Endothelial cell of umbilical vein (primary cell): Measurements from ENCODE around the gene CPZ. TPM values are rescaled to one million over a fixed set of nuclear protein-coding genes. Genes with fewer than 3 reads are reported as not detected.

Source experiments
- BruUV-seq: library from RNA; stranded (reverse); fragments of 400-500 nt; replicated peaks from 2 replicates; lab custom pipeline; 2021; lab: Mats Ljungman, UMichigan
- CTCF ChIA-PET: fragments of 300-600, 350-600 bp; sonication (Branson Sonifier 250); formaldehyde crosslinking; loops from one replicate; lab custom pipeline; 2021; ENCODE audit warnings: antibody characterized with exemption, inconsistent platforms; lab: Charles Lee
- POLR2A ChIA-PET: fragments of 300-600, 350-600 bp; sonication (Branson Sonifier 250); formaldehyde crosslinking; loops from one replicate; lab custom pipeline; 2021; ENCODE audit warnings: antibody characterized with exemption, inconsistent platforms; lab: Charles Lee
- DNase-seq: peaks from one replicate; pipeline ENCODE4 v3.0.0-alpha.2; 2011; ENCODE audit warnings: low read depth, low spot score
- FAIRE-seq: peaks from 2 replicates; lab custom pipeline; 2011; peaks lifted over from hg19 to GRCh38; lab: Jason Lieb, UNC
- H2AFZ ChIP-seq: 2 replicates; pipeline ENCODE4 v1.6.0; 2012; ENCODE audit warnings: low read depth, low read length, control low read depth, inconsistent platforms
- H3K27ac ChIP-seq: 2 replicates; pipeline ENCODE4 v1.5.1; 2011; ENCODE audit warnings: low read depth, mild to moderate bottlenecking, control low read depth, low read length, moderate library complexity; ENCODE audit not compliant: insufficient read depth
- H3K27me3 ChIP-seq, 2 experiments: 2 replicates each; pipeline versions ENCODE4 v1.6.0 to v1.6.1; 2011; ENCODE audit warnings: low read length in 2 of 2, mixed read lengths in 1 of 2; ENCODE audit not compliant: control insufficient read depth in 2 of 2, insufficient read depth in 2 of 2
- H3K36me3 ChIP-seq, 2 experiments: 2 replicates in 1 of 2; 3 replicates in 1 of 2; pipeline ENCODE4 v1.5.1; 2011; ENCODE audit warnings: low read length in 2 of 2, mild to moderate bottlenecking in 1 of 2, moderate library complexity in 1 of 2; ENCODE audit not compliant: control insufficient read depth in 2 of 2, insufficient read depth in 2 of 2; ENCODE audit errors: extremely low read depth in 1 of 2
- H3K4me1 ChIP-seq: 3 replicates; pipeline ENCODE4 v1.5.1; 2011; ENCODE audit warnings: mild to moderate bottlenecking, low read length; ENCODE audit not compliant: control insufficient read depth, insufficient read depth; ENCODE audit errors: extremely low read depth
- H3K4me2 ChIP-seq: 2 replicates; pipeline ENCODE4 v1.6.1; 2011; ENCODE audit warnings: low read length, control low read depth, mixed read lengths; ENCODE audit not compliant: insufficient read depth
- H3K4me3 ChIP-seq, 3 experiments: fragments of 200-600 bp in 1 of 3; sonication (generic), shearing (Covaris generic) in 1 of 3; replicated peaks in 1 of 3; 2 replicates each; pipeline ENCODE4 v1.5.1; 2011 to 2016; ENCODE audit warnings: control low read depth in 3 of 3, low read length in 3 of 3, mild to moderate bottlenecking in 2 of 3, inconsistent platforms in 1 of 3, low read depth in 1 of 3, moderate library complexity in 1 of 3; ENCODE audit not compliant: insufficient read depth in 1 of 3
- H3K79me2 ChIP-seq: 2 replicates; pipeline ENCODE4 v1.6.0; 2012; ENCODE audit warnings: low read length, inconsistent platforms; ENCODE audit not compliant: control insufficient read depth, insufficient read depth
- H3K9ac ChIP-seq: replicated peaks from 2 replicates; pipeline ENCODE3; 2011; ENCODE audit warnings: low read length, control low read depth; ENCODE audit not compliant: insufficient read depth; ENCODE audit errors: extremely low read depth
- H3K9me1 ChIP-seq: replicated peaks from 3 replicates; pipeline ENCODE4 v1.6.0; 2011; ENCODE audit warnings: mild to moderate bottlenecking, low read length; ENCODE audit not compliant: control insufficient read depth, insufficient read depth; ENCODE audit errors: extremely low read depth
- H3K9me3 ChIP-seq: replicated peaks from 2 replicates; pipeline ENCODE4 v1.5.1; 2012; ENCODE audit warnings: low read length, inconsistent platforms; ENCODE audit not compliant: control insufficient read depth, insufficient read depth
- H4K20me1 ChIP-seq: replicated peaks from 2 replicates; pipeline ENCODE3; 2011; ENCODE audit warnings: mild to moderate bottlenecking, low read length; ENCODE audit not compliant: control insufficient read depth, insufficient read depth; ENCODE audit errors: extremely low read depth
- CTCF ChIP-seq, 2 donors: IDR thresholded peaks; 1 replicate in 1 of 2; 2 replicates in 1 of 2; pipeline ENCODE4 v1.5.1; 2011; ENCODE audit warnings: low read length in 2 of 2, mild to moderate bottlenecking in 2 of 2, moderate library complexity in 2 of 2, control low read depth in 1 of 2, inconsistent platforms in 1 of 2, low read depth in 1 of 2; ENCODE audit not compliant: insufficient read depth in 1 of 2; ENCODE audit errors: extremely low read depth in 1 of 2
- EZH2 ChIP-seq: IDR thresholded peaks from 2 replicates; pipeline ENCODE4 v1.6.1; 2012; ENCODE audit warnings: borderline replicate concordance, low read depth, mild to moderate bottlenecking, moderate library complexity, low read length, inconsistent platforms; ENCODE audit not compliant: severe bottlenecking
- FOS ChIP-seq: IDR thresholded peaks from 2 replicates; pipeline ENCODE4 v1.6.1; 2011; ENCODE audit warnings: mild to moderate bottlenecking, low read length, moderate library complexity, borderline replicate concordance; ENCODE audit not compliant: insufficient read depth
- GATA2 ChIP-seq: IDR thresholded peaks from 2 replicates; pipeline ENCODE4 v1.7.0; 2011; ENCODE audit warnings: low read depth, mild to moderate bottlenecking, moderate library complexity, mixed read lengths, low read length; ENCODE audit not compliant: insufficient read length, insufficient read depth
- JUN ChIP-seq: IDR thresholded peaks from 2 replicates; pipeline ENCODE4 v1.6.1; 2011; ENCODE audit warnings: borderline replicate concordance, low read depth; ENCODE audit not compliant: insufficient read length, insufficient read depth
- MYC ChIP-seq: IDR thresholded peaks from one replicate; pipeline ENCODE4 v1.6.1; 2011; ENCODE audit warnings: mild to moderate bottlenecking, low read depth, low read length
- POLR2A ChIP-seq: IDR thresholded peaks from 2 replicates; pipeline ENCODE4 v1.6.1; 2012; ENCODE audit warnings: low read depth, mild to moderate bottlenecking, control low read depth, low read length
- POLR2AphosphoS5 ChIP-seq: IDR thresholded peaks from 2 replicates; pipeline ENCODE4 v1.6.1; 2012; ENCODE audit warnings: low read depth, mild to moderate bottlenecking, control low read depth, low read length, moderate library complexity; ENCODE audit not compliant: insufficient read depth
- dilution Hi-C: fragments of 300-500 bp; cut with MboI; formaldehyde crosslinking; loops from one replicate; pipeline ENCODE4 v1.15.0; 2019; ENCODE audit warnings: low sequenced_read_pairs; ENCODE audit not compliant: extremely low pct_ligation_motif_present
- intact Hi-C: fragments of 100-400 bp; cut with micrococcal nuclease; formaldehyde crosslinking; loops from one replicate; pipeline ENCODE4 v1.10.0; 2022
- polyA plus RNA-seq, 4 experiments: library from polyadenylated mRNA; depleted of rRNA in 3 of 4; stranded (reverse) in 3 of 4; unstranded in 1 of 4; fragments of >200 nt; gene quantifications; 2 replicates each; pipeline versions ENCODE4 v1.2.1 to v1.2.3, GENCODE V29; 2011 to 2012; ENCODE audit warnings: missing spikeins in 1 of 4
- total RNA-seq: library from RNA; stranded (reverse); gene quantifications from 2 replicates; pipeline ENCODE4 v1.2.3, GENCODE V29; 2021
- TF ChIP-seq, protein P1 (sequence below): IDR thresholded peaks from 2 replicates; pipeline ENCODE4 v1.6.1; 2011; ENCODE audit not compliant: insufficient read depth, insufficient read length

Gene CPZ
- total and polyA plus RNA-seq, 2 donors (not counting 3 experiments of a cell fraction or from before 2014, with no cell fraction given) = not detected

GRCh38 chr4:8655411-8656184, 63.0 kb downstream of the CPZ start:
- TF ChIP-seq GATA2 (no peak), FOS (no peak), JUN (no peak), CTCF (IDR thresholded peaks at IDR 0.05; ENCODE audit: extremely low read depth in 1 of 2, insufficient read depth in 1 of 2, low read depth in 1 of 2, low read length in 2 of 2) (no peak), POLR2A (no peak), EZH2 (no peak), POLR2AphosphoS5 (no peak), MYC (no peak)
- TF ChIP-seq, protein P1, sequence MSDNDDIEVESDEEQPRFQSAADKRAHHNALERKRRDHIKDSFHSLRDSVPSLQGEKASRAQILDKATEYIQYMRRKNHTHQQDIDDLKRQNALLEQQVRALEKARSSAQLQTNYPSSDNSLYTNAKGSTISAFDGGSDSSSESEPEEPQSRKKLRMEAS = no peak
- no peak overlapping the region for H3K4me3 ChIP-seq
- FAIRE-seq (no peak), DNase-seq (no peak)
- H3K9me1 ChIP-seq = no peaks in the 10 kb centered on the region
- no peaks in the 10 kb centered on the region for H3K9me3 ChIP-seq
- no peak overlapping the region for H3K9ac ChIP-seq
- no TSS peak for BruUV-seq
- H3K79me2 ChIP-seq = no peaks in the 10 kb centered on the region
- ChIA-PET CTCF (no interaction called here), POLR2A (no interaction called here)
- H3K36me3 ChIP-seq = no peaks in the 10 kb centered on the region
- dilution Hi-C loops (no loop called here), intact Hi-C loops (no loop called here)
- H3K4me2 ChIP-seq = no peak overlapping the region
- no peak overlapping the region for H2AFZ ChIP-seq
- no peak overlapping the region for H3K27ac ChIP-seq
- H3K4me1 ChIP-seq = no peaks in the 10 kb centered on the region
- H4K20me1 ChIP-seq = no peaks in the 10 kb centered on the region
- no peaks in the 10 kb centered on the region for H3K27me3 ChIP-seq
